HG03571 (cell line): ENCODE data around the gene ITGB2.

Experiments
- ATAC-seq: cut with Tn5 transposase; IDR thresholded peaks from one replicate; pipeline ENCODE4 v1.9.1; 2021; ENCODE audit not compliant: unreplicated experiment

Gene ITGB2

GRCh38 chr21:44898851-44899767 is 21.6 kb downstream of the ITGB2 start:
- ATAC-seq: no peak

DNA sequence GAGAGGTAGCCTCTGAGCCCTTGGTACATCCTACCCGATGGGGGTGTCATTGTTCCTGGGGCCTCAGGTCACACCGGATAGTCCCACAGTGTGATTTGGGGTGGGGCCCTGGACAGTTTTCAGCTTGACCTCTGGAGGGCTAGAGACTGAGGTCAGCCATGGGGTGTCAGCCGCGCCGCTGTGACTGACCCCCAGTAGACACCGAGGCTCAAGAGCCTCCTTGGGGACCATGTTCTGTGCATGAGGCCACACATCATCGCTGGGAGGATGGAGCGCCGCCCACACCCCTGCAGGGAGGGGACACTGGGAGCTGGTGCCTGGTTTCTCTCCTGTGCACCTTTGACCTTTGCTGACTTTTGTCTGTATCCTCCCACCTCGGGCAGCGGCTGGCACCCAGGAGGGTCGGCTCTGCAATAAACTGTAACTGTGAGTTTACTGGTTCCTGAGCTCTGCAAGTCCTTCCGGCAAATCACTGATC is 22.6 kb downstream of the ITGB2 start:
- ATAC-seq: no peak

DNA sequence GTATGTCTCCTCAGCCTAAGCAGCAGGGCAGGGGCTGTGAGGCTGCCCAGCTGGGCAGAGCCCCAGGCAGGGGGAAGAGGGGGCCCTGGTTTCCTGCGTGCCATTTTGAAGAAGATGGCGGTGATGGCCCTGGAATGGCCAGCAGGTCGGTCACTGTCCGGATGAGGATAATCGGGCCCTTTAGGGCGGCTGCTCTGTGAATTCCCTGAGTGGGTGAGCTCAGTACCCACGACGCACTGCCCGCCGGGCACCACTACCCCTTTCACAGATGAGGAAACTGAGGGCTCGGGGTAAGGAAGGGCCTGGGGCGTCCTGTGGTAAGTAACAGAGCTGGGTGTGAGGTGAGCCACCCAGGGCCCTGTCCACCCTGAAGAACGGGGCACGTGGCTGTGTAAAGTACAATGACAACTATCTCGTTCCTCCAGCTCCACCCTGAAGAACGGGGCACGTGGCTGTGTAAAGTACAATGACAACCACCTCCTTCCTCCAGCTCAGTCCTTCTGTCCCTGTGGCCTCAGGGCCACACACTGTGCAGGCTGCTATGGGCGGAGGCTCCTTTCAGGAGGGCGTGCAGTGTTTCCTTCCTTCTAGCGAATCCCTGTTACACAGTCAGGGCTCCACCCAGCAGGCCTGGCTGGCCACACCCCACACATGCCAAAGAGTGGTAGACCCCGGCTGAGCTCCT is 23.2 kb downstream of the ITGB2 start:
- ATAC-seq: no peak

DNA sequence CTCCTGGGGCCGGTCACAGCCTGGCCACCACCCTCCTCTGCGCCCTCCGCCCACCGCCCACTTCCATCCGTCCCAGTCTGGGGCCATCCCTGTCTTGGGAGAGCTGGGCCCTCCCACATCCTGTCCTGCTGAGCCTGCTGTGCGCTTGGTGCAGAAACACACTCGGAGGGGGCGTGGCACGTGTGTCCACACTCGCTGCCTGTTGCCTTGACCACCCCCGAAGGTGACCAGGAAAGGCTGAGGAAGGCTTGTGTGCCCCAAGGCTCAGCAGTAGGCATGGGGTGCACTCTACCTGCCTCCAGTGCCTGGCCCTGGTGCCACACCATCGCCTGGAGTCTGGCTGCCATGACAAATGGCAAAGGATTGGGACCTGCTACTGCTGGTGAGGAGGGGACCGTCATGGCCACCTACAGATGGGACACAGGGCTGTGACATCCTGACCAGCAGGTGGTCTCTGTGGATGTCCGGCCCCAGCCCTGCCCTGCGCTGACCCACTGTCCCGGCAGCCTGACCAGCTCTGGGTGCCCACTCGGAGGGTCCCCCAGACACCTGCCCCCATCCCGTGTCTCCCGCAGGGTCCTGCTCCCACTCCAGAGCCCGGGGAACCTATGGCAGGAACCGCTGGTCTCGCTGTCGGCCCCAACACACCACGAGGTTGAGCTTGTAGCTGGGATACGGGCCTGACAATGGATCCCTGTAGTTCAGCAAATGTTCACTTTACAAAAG is 24.0 kb downstream of the ITGB2 start:
- ATAC-seq: no peak

DNA sequence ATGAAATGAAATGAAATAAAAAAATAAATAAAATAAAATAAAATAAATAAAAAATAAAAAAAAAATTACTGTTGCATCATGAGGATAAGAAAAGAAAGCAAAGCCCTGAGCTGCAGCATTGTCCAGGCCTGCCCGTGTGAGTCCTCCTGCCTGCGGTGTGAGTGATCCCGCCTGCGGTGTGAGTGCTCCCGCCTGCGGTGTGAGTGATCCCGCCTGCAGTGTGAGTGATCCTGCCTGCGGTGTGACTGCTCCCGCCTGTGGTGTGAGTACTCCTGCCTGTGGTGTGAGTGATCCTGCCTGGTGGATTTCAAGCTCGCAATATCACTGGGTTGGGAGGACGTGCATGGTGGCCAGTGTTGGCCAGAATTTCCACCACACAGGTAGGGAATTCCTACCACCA is 24.8 kb downstream of the ITGB2 start:
- ATAC-seq: no peak

GRCh38 chr21:44894687-44895302 is 25.9 kb downstream of the ITGB2 start:
- ATAC-seq: no peak

DNA sequence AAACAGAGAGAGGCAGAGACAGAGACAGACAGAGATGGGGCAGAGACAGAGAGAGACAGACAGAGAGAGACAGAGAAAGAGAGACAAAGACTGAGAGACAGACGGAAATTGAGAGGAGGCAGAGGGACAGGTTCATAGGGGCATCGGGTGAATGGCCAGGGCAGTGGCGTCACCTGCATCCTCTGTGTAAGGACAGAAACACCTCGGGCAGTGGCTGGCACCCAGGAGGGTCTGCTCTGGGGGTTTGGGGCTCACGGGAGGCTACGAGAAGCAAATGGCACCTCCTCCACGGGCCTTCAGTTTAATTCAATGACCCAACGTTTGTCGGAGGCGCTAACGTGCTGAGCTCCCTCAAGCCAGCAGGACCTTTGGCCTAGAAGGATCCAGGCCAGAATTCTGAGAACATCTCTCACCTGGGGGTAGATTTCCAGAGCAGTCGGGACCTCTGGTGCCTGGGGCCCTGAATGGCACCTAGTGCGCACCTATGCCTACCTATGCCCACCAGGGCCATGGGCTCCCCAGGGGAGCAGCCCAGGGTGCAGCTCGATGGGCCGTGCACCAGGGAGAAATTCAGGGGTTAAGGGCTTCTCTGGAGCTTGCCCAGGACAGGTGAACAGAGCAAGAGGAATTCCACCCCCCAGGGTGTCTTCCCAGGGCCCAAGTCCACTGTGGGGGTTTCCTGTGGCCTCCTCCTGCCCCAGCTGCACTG is 26.6 kb downstream of the ITGB2 start:
- ATAC-seq: no peak

GRCh38 chr21:44893278-44893556 is 27.5 kb downstream of the ITGB2 start:
- ATAC-seq: no peak

GRCh38 chr21:44892536-44893277 is 28.0 kb downstream of the ITGB2 start:
- no peak for ATAC-seq

DNA sequence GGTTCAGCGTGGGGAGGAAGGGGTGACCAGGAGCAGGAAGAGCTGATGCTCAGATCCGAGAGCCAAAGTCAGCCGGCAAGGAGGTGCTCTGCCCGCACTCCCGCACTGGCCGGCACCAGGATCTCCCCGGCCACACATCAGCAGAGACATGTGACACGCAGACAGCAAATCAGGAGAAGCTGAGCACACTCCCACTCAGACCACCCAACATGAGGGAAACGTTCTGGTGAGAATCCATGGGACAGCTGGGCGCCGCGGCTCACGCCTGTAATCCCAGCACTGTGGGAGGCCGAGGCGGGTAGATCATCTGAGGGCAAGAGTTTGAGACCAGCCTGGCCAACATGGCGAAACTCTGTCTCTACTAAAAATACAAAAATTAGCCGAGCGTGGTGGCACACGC is 28.6 kb downstream of the ITGB2 start:
- ATAC-seq: no peak

GRCh38 chr21:44891631-44892031 is 29.1 kb downstream of the ITGB2 start:
- ATAC-seq: no peak

DNA sequence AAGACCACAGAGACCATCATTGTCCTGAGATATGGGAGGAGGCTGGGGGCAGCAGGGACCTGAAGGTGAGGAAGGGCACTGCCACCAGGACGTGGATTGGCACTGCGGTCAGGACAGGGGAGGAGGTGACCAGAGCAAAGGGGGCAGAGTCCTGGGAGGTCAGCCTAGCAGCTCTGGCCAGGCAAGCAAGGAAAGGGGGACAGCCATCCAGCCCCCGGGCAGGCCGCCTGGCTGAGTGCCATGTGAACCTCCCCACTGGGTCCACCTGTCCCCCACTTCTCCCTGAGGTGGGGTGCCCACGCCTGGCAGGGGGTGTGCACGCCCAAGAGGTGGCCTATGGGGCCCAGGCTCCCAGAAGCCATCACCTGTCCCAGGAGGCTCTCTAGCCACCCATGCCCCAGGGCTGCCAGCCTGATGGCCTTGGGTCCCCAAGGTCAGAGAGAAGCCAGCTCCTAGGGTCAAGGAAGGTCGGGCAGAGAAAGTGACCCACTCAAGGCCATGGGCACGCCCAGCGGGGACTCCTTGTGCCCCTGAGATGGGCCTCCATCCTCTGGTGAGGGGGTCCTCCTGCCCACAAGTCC is 29.6 kb downstream of the ITGB2 start:
- no peak for ATAC-seq

- ATAC-seq: no peak
Measured at GRCh38 chr21:44890338-44890931, 30.3 kb downstream of the ITGB2 start.

DNA sequence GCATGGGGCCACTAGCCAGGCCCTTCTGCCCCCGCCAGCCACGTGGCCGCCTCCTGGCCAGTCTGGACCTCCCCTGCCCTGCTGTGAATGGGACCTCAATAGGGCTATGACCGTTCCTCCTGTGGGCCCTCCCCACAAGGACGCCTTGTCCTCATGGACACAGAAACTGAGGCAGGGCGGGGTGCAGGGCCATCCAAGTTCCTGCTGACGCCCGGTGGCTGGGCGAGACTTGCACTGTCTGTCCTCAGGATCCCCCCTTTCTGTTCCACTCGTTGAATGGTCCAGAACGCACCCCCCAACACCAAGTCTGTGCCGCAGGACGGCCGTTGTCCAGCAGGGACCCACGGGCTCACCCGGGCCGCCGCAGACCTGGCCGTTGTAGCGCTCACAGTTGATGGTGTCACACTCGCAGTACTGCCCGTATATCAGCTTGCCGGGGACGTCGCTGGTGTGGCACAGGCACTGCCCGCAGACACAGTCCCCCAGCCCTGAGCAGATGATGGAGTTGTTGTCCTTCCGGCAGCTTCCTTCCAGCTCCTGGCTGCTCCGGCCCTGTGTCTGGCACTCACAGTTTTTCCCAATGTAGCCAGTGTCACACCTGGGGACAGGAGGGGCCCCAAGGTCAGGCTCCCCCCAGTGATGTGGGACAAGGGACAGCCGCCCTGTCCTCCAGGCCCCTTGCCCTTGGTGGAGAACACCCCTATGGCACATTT is 30.9 kb downstream of the ITGB2 start:
- ATAC-seq: no peak

GRCh38 chr21:44888581-44889550 is 31.8 kb downstream of the ITGB2 start:
- no peak for ATAC-seq

GRCh38 chr21:44887807-44888580 is 32.7 kb downstream of the ITGB2 start:
- ATAC-seq: no peak
